IPS-15b (cell line): ENCODE data around the gene HDAC5.
"Not testable (repeated sequence)": the region's sequence is repeated elsewhere in the genome, so short reads cannot be mapped to it uniquely, and the experiment has no call there.

ENCODE experiments used
- H3K27me3 ChIP-seq: one replicate; pipeline ENCODE4 v1.6.1; 2013; ENCODE audit warnings: low read length; ENCODE audit not compliant: control insufficient read depth, insufficient read depth
- H3K36me3 ChIP-seq: one replicate; pipeline ENCODE4 v1.6.1; 2013; ENCODE audit warnings: low read length; ENCODE audit not compliant: control insufficient read depth, insufficient read depth
- H3K4me1 ChIP-seq: one replicate; pipeline ENCODE4 v1.6.1; 2013; ENCODE audit warnings: mild to moderate bottlenecking, low read length; ENCODE audit not compliant: control insufficient read depth, insufficient read depth
- H3K4me3 ChIP-seq: one replicate; pipeline ENCODE4 v1.5.1; 2013; ENCODE audit warnings: low read depth, low read length
- H3K9ac ChIP-seq: one replicate; pipeline ENCODE4 v1.6.1; 2013; ENCODE audit warnings: low read depth, mild to moderate bottlenecking, low read length
- H3K9me3 ChIP-seq: one replicate; pipeline ENCODE4 v1.6.1; 2013; ENCODE audit warnings: mild to moderate bottlenecking, low read length; ENCODE audit not compliant: control insufficient read depth, insufficient read depth

The HDAC5 gene

GRCh38 chr17:44147812-44148211 lies 24.4 kb upstream of the HDAC5 start:
- no peaks in the 10 kb centered on the region for H3K27me3 ChIP-seq
- H3K9ac ChIP-seq: no peak overlapping the region
- peaks cover 36% of the 10 kb centered on the region for H3K36me3 ChIP-seq
- H3K4me3 ChIP-seq: no peak overlapping the region
- H3K4me1 ChIP-seq: no peaks in the 10 kb centered on the region
- no peaks in the 10 kb centered on the region for H3K9me3 ChIP-seq

- H3K27me3 ChIP-seq: no peaks in the 10 kb centered on the region
- no peaks in the 10 kb centered on the region for H3K4me1 ChIP-seq
- H3K9me3 ChIP-seq: no peaks in the 10 kb centered on the region
- H3K9ac ChIP-seq: no peak overlapping the region
- peaks cover 31% of the 10 kb centered on the region for H3K36me3 ChIP-seq
- H3K4me3 ChIP-seq: no peak overlapping the region
Measured at GRCh38 chr17:44146375-44147346, 23.2 kb upstream of the HDAC5 start.

- Histone ChIP-seq H3K9ac (no peak overlapping the region), H3K4me3 (no peak overlapping the region), H3K36me3 (peaks cover 24% of the 10 kb centered on the region), H3K4me1 (no peaks in the 10 kb centered on the region), H3K27me3 (no peaks in the 10 kb centered on the region), H3K9me3 (no peaks in the 10 kb centered on the region)
Measured at GRCh38 chr17:44144966-44145739, 21.7 kb upstream of the HDAC5 start.

GRCh38 chr17:44143921-44144320 lies 20.5 kb upstream of the HDAC5 start:
- H3K9me3 ChIP-seq, H3K9ac ChIP-seq, H3K4me3 ChIP-seq, H3K27me3 ChIP-seq, H3K4me1 ChIP-seq: not testable (repeated sequence)
- peaks cover 21% of the 10 kb centered on the region for H3K36me3 ChIP-seq

GRCh38 chr17:44137891-44138709 lies 14.7 kb upstream of the HDAC5 start:
- H3K4me3 ChIP-seq: peak overlapping the region; percentile 2
- peak overlapping the region; percentile 20 for H3K9ac ChIP-seq
- H3K36me3 ChIP-seq: no peaks in the 10 kb centered on the region
- peaks cover 15% of the 10 kb centered on the region for H3K4me1 ChIP-seq
- no peaks in the 10 kb centered on the region for H3K27me3 ChIP-seq
- H3K9me3 ChIP-seq: no peaks in the 10 kb centered on the region

GRCh38 chr17:44134752-44135568 lies 11.5 kb upstream of the HDAC5 start:
- no peak overlapping the region for H3K4me3 ChIP-seq
- no peak overlapping the region for H3K9ac ChIP-seq
- no peaks in the 10 kb centered on the region for H3K27me3 ChIP-seq
- peaks cover 15% of the 10 kb centered on the region for H3K4me1 ChIP-seq
- H3K36me3 ChIP-seq: no peaks in the 10 kb centered on the region
- H3K9me3 ChIP-seq: no peaks in the 10 kb centered on the region

GRCh38 chr17:44133918-44134476 lies 10.6 kb upstream of the HDAC5 start:
- Histone ChIP-seq H3K27me3 (no peaks in the 10 kb centered on the region), H3K9ac (no peak overlapping the region), H3K4me3 (no peak overlapping the region), H3K4me1 (peaks cover 15% of the 10 kb centered on the region), H3K36me3 (no peaks in the 10 kb centered on the region), H3K9me3 (no peaks in the 10 kb centered on the region)

GRCh38 chr17:44132275-44132821 lies 8.9 kb upstream of the HDAC5 start:
- no peaks in the 10 kb centered on the region for H3K9me3 ChIP-seq
- H3K4me3 ChIP-seq: no peak overlapping the region
- H3K4me1 ChIP-seq: peaks cover under 1% of the 10 kb centered on the region
- H3K36me3 ChIP-seq: no peaks in the 10 kb centered on the region
- no peaks in the 10 kb centered on the region for H3K27me3 ChIP-seq
- H3K9ac ChIP-seq: no peak overlapping the region

GRCh38 chr17:44131372-44131771 lies 7.9 kb upstream of the HDAC5 start:
- not testable (repeated sequence) for H3K9me3 ChIP-seq, H3K36me3 ChIP-seq, H3K27me3 ChIP-seq, H3K9ac ChIP-seq, H3K4me3 ChIP-seq, H3K4me1 ChIP-seq

GRCh38 chr17:44130693-44131349 lies 7.4 kb upstream of the HDAC5 start:
- Histone ChIP-seq H3K4me1 (no peaks in the 10 kb centered on the region), H3K4me3 (no peak overlapping the region), H3K27me3 (no peaks in the 10 kb centered on the region), H3K9me3 (no peaks in the 10 kb centered on the region), H3K36me3 (no peaks in the 10 kb centered on the region), H3K9ac (no peak overlapping the region)
